GM18502 (cell line): ENCODE results near the gene GPR153.
A peak's percentile ranks its signal among the peaks of the same experiment; 100 is the strongest.

Experiments
- ATAC-seq: cut with Tn5 transposase; IDR thresholded peaks from one replicate; pipeline ENCODE4 v1.9.1; 2021; ENCODE audit warnings: mild to moderate bottlenecking; ENCODE audit not compliant: unreplicated experiment, poor library complexity

Gene GPR153

GRCh38 chr1:6271006-6271405 lies 10.1 kb upstream of the GPR153 start:
- no peak for ATAC-seq

GRCh38 chr1:6270401-6270800 lies 9.5 kb upstream of the GPR153 start:
- no peak for ATAC-seq

DNA sequence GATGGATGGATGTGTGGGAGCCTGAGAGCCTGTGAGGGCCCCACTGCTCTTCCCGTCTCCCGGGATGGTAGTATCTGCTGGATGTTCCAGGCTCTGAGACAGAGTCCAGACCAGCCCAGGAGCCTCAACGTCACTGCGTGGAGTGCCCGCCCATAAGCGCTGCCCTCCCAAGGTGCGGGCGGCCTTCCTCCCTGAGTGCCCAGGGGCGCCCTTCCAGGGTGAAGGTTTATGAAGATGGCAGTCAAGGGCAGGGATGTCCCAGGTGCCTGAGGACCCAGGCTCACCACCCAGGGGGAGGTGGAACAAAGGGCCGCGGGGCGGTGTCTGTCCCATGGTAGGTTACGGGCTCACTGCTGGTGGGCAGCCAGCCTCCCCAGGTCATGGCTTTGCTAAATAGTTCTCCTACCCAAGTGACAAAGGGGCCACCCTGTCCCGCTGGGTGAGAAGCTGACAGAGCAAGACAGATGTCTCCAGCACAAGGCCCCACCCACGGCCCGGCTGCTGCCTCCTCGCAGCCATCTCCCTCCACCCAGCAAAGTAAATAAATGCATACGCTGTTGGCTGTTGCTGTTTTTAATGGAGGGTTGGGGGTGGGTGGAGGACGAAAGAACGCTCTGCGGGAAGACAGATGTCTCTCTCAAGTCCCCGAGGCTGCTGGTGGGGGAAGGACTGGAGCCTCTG lies 9.0 kb upstream of the GPR153 start:
- no peak for ATAC-seq

- no peak for ATAC-seq
Measured at GRCh38 chr1:6269296-6269695, 8.4 kb upstream of the GPR153 start.

DNA sequence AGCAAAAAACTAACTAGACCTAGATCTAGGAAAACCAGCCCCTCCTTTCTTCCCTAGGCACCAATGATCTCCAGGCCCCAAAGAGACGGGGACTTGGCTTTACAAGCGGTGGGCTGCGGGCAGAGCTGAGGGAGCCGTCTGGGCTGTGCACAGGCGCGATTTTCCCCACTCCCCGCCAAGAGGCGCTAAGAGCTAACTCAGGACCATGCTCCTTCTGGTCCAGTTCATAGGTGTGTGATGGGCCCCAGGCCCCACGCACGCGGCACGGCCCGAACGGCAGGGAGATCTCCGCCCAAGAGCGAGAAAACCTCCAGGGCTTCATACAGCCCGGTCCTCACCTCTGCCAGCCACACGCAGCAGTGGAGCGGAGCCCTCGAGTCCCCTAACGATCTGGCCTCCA lies 7.5 kb upstream of the GPR153 start:
- no peak for ATAC-seq

DNA sequence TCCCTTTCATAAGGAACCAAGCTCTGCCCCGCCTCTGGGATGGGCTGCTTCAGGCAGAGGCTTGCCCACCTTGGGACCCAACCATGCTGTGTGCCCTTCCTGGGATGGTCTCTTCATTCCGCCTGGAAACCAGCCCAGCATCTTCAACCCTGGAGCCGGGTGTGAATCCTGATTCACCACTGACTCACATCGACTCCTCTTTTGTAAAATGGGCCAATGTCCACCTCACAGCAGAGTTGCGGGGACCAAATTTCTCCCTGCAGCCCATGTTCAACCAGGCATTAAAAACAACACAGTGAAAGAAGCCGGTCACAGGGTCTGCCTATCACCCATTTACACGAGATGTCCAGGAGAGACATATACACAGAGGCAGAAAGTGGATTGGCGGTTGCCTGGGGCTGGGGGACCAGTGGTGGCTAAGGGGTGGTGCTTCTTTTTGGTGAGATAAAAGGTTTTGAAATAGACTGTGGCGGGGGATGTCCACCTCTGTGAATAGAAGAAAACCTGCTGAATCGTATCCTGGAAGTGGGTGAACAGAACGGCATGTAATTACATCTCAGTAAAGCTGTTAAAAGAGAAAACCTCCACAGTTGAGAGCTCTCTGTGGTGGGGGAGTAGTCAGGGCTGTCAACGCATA lies 6.9 kb upstream of the GPR153 start:
- ATAC-seq, result no peak

DNA sequence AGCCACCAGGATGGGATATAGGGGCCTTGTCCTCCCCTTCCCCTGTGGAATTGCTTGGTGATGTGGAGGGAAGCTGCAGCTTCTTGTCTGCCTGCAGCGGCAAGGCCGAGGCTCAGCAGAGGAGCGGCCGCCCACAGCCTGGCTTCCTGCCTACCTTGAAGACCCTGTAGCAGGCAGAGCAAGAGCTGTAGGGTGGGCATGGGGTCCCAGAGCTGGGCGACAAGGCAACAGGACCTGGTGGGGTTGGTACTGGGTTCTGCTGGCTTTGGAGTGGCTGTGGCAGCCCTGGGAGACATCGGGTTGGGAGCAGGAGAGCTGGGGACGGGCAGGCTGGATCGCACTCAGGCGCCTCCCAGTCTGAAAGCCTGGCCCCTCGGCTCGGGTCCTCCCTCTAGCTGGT lies 5.7 kb upstream of the GPR153 start:
- ATAC-seq, result no peak

GRCh38 chr1:6265151-6265550 lies 4.3 kb upstream of the GPR153 start:
- ATAC-seq, result no peak

GRCh38 chr1:6263716-6264115 lies 2.8 kb upstream of the GPR153 start:
- ATAC-seq, result no peak

DNA sequence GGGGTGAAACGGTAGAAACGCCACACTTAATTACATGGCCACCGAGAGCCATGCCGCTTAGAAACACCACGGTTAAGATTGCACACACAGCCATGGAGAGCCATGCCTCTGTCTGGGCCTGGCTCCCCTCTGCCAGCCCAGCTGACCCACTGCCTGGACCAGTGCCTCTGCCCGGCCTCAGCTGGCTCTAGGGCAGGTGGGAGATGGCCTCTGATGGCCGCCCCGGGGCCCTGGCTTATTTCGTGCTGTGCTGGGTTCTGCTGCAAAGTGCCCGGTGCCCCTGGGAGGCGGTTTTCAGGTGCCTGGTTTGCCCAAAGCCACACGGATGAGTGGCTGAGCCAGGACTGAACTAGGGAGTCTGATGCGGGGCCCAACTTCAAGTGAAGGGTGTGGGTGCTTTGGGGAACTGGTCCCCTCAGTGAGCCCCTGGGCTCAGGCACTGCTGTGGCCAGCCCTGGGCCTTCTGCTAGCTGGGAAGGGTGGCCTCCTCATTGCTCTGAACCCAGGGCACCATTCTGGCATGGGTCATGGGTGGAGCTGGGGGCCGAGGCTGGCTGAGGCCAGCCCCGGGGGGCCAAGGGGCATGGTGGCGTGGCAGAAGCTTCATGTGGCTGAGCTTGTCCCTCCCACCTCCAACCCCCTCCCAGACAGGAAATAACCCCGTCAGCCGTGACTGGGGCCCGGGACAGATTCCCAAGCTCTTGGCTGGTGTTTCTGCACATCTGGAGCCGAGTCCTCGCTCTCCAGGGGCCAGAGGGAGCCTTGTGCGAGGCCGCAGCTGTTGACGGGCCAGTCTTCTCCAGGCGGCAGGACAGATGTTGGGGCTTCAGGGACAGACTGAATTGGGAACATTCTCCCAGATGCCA lies 1.9 kb upstream of the GPR153 start:
- ATAC-seq, result no peak

GRCh38 chr1:6261615-6261995 lies 707 bp upstream of the GPR153 start:
- ATAC-seq, result no peak

DNA sequence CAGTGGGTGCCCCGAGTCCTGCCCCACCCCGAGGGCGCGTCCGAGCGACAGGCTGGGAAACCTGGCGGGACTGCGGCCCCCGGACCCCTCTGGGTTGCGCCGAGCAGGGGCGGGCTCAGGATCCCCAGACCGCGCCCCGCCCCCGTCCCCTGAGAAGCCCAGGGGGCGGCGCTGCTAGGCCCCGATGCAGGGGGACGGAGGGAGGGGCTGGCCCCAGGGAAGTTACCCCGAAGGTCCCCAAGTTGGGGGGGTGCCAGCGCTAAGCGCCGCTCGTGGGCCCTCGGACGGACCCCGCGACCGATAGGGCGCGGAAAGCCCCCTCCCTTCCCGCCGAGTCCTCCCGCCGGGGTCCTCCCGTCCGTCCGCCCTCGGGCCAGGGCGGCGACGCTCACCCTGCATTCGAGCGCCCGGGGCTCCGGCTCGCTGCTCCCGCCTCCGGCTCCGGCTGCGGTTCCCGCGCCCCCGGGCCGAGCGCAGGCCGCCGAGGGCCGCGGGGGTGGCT lies 414 bp downstream of the GPR153 start:
- no peak for ATAC-seq

DNA sequence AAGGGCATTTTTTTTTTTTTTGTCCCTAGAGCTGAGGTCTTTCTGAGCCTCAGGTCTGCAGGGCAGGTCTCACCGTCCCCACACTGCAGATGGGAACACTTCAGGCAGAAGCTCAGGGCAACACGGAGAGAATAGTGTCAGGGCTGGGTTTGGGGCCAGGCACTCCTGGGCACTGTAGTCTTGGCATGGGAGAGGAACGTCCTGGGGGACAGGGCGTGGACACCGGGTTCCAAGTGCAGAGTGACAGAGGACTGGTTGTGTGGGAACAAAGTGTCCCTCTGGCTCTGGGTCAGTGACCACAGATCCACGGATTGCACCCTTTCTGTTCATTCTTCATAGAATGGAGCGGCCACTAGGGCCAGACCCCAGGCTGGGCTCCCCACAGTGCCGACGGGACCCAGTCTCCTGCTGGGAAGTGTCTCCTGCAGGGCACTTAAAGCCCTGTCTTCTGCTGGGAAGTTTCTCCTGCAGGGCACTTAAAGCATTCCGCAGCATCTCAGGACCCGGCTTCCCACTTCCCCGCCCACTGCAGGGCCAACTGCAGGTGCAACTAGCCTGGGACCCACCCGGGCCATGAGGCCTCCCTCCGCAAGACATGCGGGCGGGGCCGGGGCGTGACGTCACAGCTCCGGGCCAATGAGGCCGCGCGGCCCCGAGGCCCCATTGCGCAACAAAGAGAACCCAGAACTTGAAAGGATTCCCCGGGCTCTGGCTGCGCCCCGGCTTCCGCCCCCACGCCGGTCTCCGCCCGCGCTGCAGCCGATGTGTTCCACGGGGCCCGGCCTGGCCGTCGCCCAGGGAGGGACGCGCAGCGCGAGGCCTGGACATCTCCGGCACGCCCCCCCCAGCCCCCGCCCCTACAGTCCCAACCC lies 1.2 kb downstream of the GPR153 start:
- ATAC-seq, result peak; percentile 57

GRCh38 chr1:6258675-6259074 lies 2.2 kb downstream of the GPR153 start:
- ATAC-seq, result no peak

DNA sequence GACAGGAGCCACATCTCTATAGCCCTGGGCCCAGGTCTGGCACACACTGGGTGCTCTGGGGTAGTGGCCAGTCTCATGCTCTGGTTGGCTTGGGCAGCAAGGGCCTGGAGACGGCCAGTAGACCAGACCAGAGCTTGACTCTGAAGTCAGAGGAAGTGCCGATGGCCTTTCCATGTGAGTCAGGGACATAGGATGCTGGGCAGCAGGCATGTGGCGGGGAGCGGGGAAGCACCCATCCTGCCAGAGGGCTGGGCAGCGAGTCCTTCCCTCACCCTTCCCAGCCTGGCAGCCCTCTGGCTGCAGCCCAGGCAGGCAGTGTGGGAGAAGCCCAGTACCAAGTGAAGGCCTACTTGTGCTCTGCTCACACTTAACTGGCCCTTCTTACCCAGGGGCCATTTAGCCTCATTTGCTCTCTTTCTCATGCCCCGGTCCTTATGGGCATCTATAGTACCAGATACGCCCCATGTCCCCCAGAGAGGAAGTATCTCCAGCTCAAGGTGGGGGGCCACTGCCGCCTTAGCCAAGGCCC lies 3.3 kb downstream of the GPR153 start:
- ATAC-seq, result no peak

DNA sequence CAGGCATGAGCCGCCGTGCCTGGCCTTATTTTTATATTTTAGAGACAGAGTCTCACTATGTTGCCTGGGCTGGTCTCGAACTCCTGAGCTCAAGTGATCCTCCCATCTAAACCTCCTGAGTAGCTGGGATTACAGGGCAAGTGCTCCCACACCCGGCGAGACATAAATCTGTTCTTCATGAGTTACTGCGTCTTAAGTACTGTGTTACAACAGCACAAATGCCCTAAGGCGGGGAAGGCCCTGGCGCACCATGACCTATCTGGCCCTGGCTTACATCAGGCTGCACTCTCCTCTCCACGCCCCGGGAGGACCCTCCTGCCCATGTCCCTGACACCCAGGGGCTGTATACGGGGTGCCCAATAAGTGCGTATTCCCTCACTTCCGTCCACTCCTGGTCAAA lies 4.3 kb downstream of the GPR153 start:
- no peak for ATAC-seq

GRCh38 chr1:6254691-6255090 lies 6.2 kb downstream of the GPR153 start:
- no peak for ATAC-seq

DNA sequence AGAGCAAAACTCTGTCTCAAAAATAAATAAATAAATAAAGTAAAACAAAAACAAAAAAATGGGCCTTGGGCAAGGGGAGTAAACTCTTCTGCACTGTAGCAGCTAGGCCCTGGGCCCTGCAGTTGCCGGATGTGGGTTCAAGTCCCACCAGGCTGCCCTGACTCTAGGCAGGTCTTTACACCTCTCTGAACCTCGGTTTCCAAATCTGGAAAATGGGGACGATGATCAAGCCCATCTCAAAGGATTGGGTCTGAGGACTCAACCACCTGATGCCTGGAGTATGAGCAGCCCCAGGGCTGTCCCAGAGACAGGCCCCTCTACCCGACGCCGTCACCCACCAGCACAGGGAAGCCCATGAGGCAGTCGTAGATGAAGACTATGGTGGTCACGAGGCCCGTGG lies 7.5 kb downstream of the GPR153 start:
- ATAC-seq, result no peak

GRCh38 chr1:6252374-6252710 lies 8.6 kb downstream of the GPR153 start:
- no peak for ATAC-seq

GRCh38 chr1:6251681-6252373 lies 9.1 kb downstream of the GPR153 start:
- ATAC-seq, result no peak
